ENCODE data around the gene BATF2. TPM values are rescaled to one million over a fixed set of nuclear protein-coding genes. Genes with fewer than 3 reads are reported as not detected.
"Not testable (repeated sequence)": the region's sequence is repeated elsewhere in the genome, so short reads cannot be mapped to it uniquely, and the experiment has no call there.

BATF2 gene
- total RNA-seq, 5 donors from 2014 or later (not counting 1 experiment from before 2014, with no cell fraction given) = 0.09 to 0.26 TPM; not detected in 3

GRCh38 chr11:65008016-65008415, 11.2 kb upstream of the BATF2 start:
- Histone ChIP-seq H3K4me3 (ENCODE audit: control insufficient read depth in 1 of 2, extremely low read depth in 1 of 2, low read length in 1 of 2) (no peak overlapping the region), H3K27ac (ENCODE audit: low read length) (no peak overlapping the region), H3K36me3 (ENCODE audit: control insufficient read depth in 2 of 2, extremely low read depth in 1 of 2, insufficient read depth in 1 of 2, low read length in 1 of 2) (no peaks in the 10 kb centered on the region), H3K4me1 (ENCODE audit: control insufficient read depth in 1 of 2, extremely low read depth in 1 of 2, insufficient read depth in 2 of 2, low read length in 2 of 2) (peaks cover 0 to under 1% of the 10 kb centered on the region in 2 experiments), H3K9me3 (no peaks in the 10 kb centered on the region), H3K27me3 (replicated peaks in 1 of 2; ENCODE audit: control insufficient read depth in 2 of 2, extremely low read depth in 1 of 2, insufficient read depth in 2 of 2, low read length in 1 of 2) (peaks cover 0 to 9% of the 10 kb centered on the region in 2 experiments)
- no peak overlapping the region for H3K4me3 Mint-ChIP-seq
- no peak for ATAC-seq (replicated peaks in 1 of 4)
- no CpG with 5 or more reads among the region's 7 CpGs for WGBS (ENCODE audit: insufficient coverage)
- no peaks in the 10 kb centered on the region for H3K36me3 Mint-ChIP-seq
- H3K9me3 Mint-ChIP-seq = no peaks in the 10 kb centered on the region
- H3K27me3 Mint-ChIP-seq = no peaks in the 10 kb centered on the region
- CTCF ChIA-PET = no interaction called here
- peaks cover 0 to 4% (median 1%) of the 10 kb centered on the region in 3 donors for H3K4me1 Mint-ChIP-seq
- no peak overlapping the region for H3K27ac Mint-ChIP-seq
- POLR2A ChIA-PET = no interaction called here
- no peak for DNase-seq

- POLR2A ChIA-PET; H3K4me1 ChIP-seq (ENCODE audit: control insufficient read depth in 1 of 2, extremely low read depth in 1 of 2, insufficient read depth in 2 of 2, low read length in 2 of 2): not testable (repeated sequence)
Measured at GRCh38 chr11:65003968-65004367, 7.2 kb upstream of the BATF2 start.

GRCh38 chr11:65003282-65003681, 6.5 kb upstream of the BATF2 start:
- Mint-ChIP-seq H3K4me1 (peaks cover 6 to 7% (median 7%) of the 10 kb centered on the region in 3 donors), H3K27ac (no peak overlapping the region), H3K4me3 (no peak overlapping the region), H3K9me3 (no peaks in the 10 kb centered on the region), H3K27me3 (no peaks in the 10 kb centered on the region), H3K36me3 (no peaks in the 10 kb centered on the region)
- Histone ChIP-seq H3K36me3 (ENCODE audit: control insufficient read depth in 2 of 2, extremely low read depth in 1 of 2, insufficient read depth in 1 of 2, low read length in 1 of 2) (no peaks in the 10 kb centered on the region), H3K4me1 (ENCODE audit: control insufficient read depth in 1 of 2, extremely low read depth in 1 of 2, insufficient read depth in 2 of 2, low read length in 2 of 2) (peaks cover 0 to 7% of the 10 kb centered on the region in 2 experiments), H3K9me3 (no peaks in the 10 kb centered on the region), H3K27me3 (replicated peaks in 1 of 2; ENCODE audit: control insufficient read depth in 2 of 2, extremely low read depth in 1 of 2, insufficient read depth in 2 of 2, low read length in 1 of 2) (peaks cover 0 to 22% of the 10 kb centered on the region in 2 experiments), H3K27ac (ENCODE audit: low read length) (no peak overlapping the region), H3K4me3 (ENCODE audit: control insufficient read depth in 1 of 2, extremely low read depth in 1 of 2, low read length in 1 of 2) (no peak overlapping the region)
- ChIA-PET CTCF (no interaction called here), POLR2A (no interaction called here)
- DNase-seq (no peak), ATAC-seq (replicated peaks in 1 of 4) (no peak)
- WGBS (ENCODE audit: insufficient coverage) = 78% methylated on average over 5 of the region's 7 CpGs

More at GRCh38 chr11:65003968-65004367, 7.2 kb upstream of the BATF2 start:
- H3K27ac Mint-ChIP-seq; DNase-seq; H3K4me1 Mint-ChIP-seq; H3K36me3 ChIP-seq (ENCODE audit: control insufficient read depth in 2 of 2, extremely low read depth in 1 of 2, insufficient read depth in 1 of 2, low read length in 1 of 2); H3K27me3 Mint-ChIP-seq; H3K4me3 Mint-ChIP-seq; ATAC-seq (replicated peaks in 1 of 4); CTCF ChIA-PET; H3K36me3 Mint-ChIP-seq; H3K9me3 ChIP-seq; H3K4me3 ChIP-seq (ENCODE audit: control insufficient read depth in 1 of 2, extremely low read depth in 1 of 2, low read length in 1 of 2); H3K9me3 Mint-ChIP-seq; H3K27ac ChIP-seq (ENCODE audit: low read length): not testable (repeated sequence)
- WGBS (ENCODE audit: insufficient coverage) = no CpG with 5 or more reads among the region's 3 CpGs
- peaks cover 0 to 22% of the 10 kb centered on the region in 2 experiments for H3K27me3 ChIP-seq (replicated peaks in 1 of 2; ENCODE audit: control insufficient read depth in 2 of 2, extremely low read depth in 1 of 2, insufficient read depth in 2 of 2, low read length in 1 of 2)

- Mint-ChIP-seq H3K4me3 (no peak overlapping the region), H3K4me1 (peaks cover 8 to 10% (median 9%) of the 10 kb centered on the region in 3 donors), H3K27me3 (no peaks in the 10 kb centered on the region), H3K9me3 (no peaks in the 10 kb centered on the region), H3K36me3 (no peaks in the 10 kb centered on the region), H3K27ac (no peak overlapping the region)
- POLR2A ChIA-PET = no interaction called here
- 93% methylated on average over 4 of the region's 5 CpGs for WGBS (ENCODE audit: insufficient coverage)
- no peak for ATAC-seq (replicated peaks in 1 of 4)
- DNase-seq = no peak
- Histone ChIP-seq H3K4me3 (ENCODE audit: control insufficient read depth in 1 of 2, extremely low read depth in 1 of 2, low read length in 1 of 2) (no peak overlapping the region), H3K4me1 (ENCODE audit: control insufficient read depth in 1 of 2, extremely low read depth in 1 of 2, insufficient read depth in 2 of 2, low read length in 2 of 2) (peaks cover 0 to 7% of the 10 kb centered on the region in 2 experiments), H3K27me3 (replicated peaks in 1 of 2; ENCODE audit: control insufficient read depth in 2 of 2, extremely low read depth in 1 of 2, insufficient read depth in 2 of 2, low read length in 1 of 2) (peaks cover 0 to 22% of the 10 kb centered on the region in 2 experiments), H3K27ac (ENCODE audit: low read length) (no peak overlapping the region), H3K9me3 (no peaks in the 10 kb centered on the region), H3K36me3 (ENCODE audit: control insufficient read depth in 2 of 2, extremely low read depth in 1 of 2, insufficient read depth in 1 of 2, low read length in 1 of 2) (no peaks in the 10 kb centered on the region)
- CTCF ChIA-PET = no interaction called here
Measured at GRCh38 chr11:65002706-65003105, 5.9 kb upstream of the BATF2 start.

- CTCF ChIA-PET = interaction anchor here in 1 of 2 donors (0.6 kb wide), 1 partner anchor 80 kb away, joined by 4 read pairs; no protein-coding TSS in a partner anchor
- POLR2A ChIA-PET = no interaction called here
Measured at GRCh38 chr11:64999478-64999877, 2.7 kb upstream of the BATF2 start.

GRCh38 chr11:64998690-64999431, 2.1 kb upstream of the BATF2 start:
- H3K4me1 ChIP-seq (ENCODE audit: control insufficient read depth in 1 of 2, extremely low read depth in 1 of 2, insufficient read depth in 2 of 2, low read length in 2 of 2) = peaks cover 0 to 7% of the 10 kb centered on the region in 2 experiments
- no peak for DNase-seq
- H3K27ac ChIP-seq (ENCODE audit: low read length) = no peak overlapping the region
- peak overlapping the region in 1 of 3 donors; percentile 15 for H3K4me3 Mint-ChIP-seq
- H3K27me3 ChIP-seq (replicated peaks in 1 of 2; ENCODE audit: control insufficient read depth in 2 of 2, extremely low read depth in 1 of 2, insufficient read depth in 2 of 2, low read length in 1 of 2) = peaks cover 0 to 42% of the 10 kb centered on the region in 2 experiments
- H3K27me3 Mint-ChIP-seq = peaks cover 1 to 4% of the 10 kb centered on the region in 2 donors
- WGBS (ENCODE audit: insufficient coverage) = 86% methylated on average over 5 of the region's 9 CpGs
- no peaks in the 10 kb centered on the region for H3K36me3 Mint-ChIP-seq
- H3K9me3 ChIP-seq = no peaks in the 10 kb centered on the region
- peak overlapping the region; percentile 41 to 83 for H3K27ac Mint-ChIP-seq
- ChIA-PET CTCF (no interaction called here), POLR2A (no interaction called here)
- no peaks in the 10 kb centered on the region for H3K36me3 ChIP-seq (ENCODE audit: control insufficient read depth in 2 of 2, extremely low read depth in 1 of 2, insufficient read depth in 1 of 2, low read length in 1 of 2)
- no peaks in the 10 kb centered on the region for H3K9me3 Mint-ChIP-seq
- peaks cover 9 to 16% (median 12%) of the 10 kb centered on the region in 3 donors for H3K4me1 Mint-ChIP-seq
- peak in 1 of 4 experiments; percentile 24 for ATAC-seq (replicated peaks in 1 of 4)
- H3K4me3 ChIP-seq (ENCODE audit: control insufficient read depth in 1 of 2, extremely low read depth in 1 of 2, low read length in 1 of 2) = no peak overlapping the region

More at GRCh38 chr11:64999478-64999877, 2.7 kb upstream of the BATF2 start:
- ATAC-seq (replicated peaks in 1 of 4) (no peak), DNase-seq (no peak)
- Mint-ChIP-seq H3K36me3 (no peaks in the 10 kb centered on the region), H3K4me3 (no peak overlapping the region), H3K4me1 (peaks cover 9 to 16% (median 12%) of the 10 kb centered on the region in 3 donors), H3K27ac (no peak overlapping the region), H3K9me3 (no peaks in the 10 kb centered on the region), H3K27me3 (peaks cover 1 to 4% of the 10 kb centered on the region in 2 donors)
- no peaks in the 10 kb centered on the region for H3K36me3 ChIP-seq (ENCODE audit: control insufficient read depth in 2 of 2, extremely low read depth in 1 of 2, insufficient read depth in 1 of 2, low read length in 1 of 2)
- H3K27ac ChIP-seq (ENCODE audit: low read length) = no peak overlapping the region
- no peak overlapping the region for H3K4me3 ChIP-seq (ENCODE audit: control insufficient read depth in 1 of 2, extremely low read depth in 1 of 2, low read length in 1 of 2)
- peaks cover 0 to 7% of the 10 kb centered on the region in 2 experiments for H3K4me1 ChIP-seq (ENCODE audit: control insufficient read depth in 1 of 2, extremely low read depth in 1 of 2, insufficient read depth in 2 of 2, low read length in 2 of 2)
- peaks cover 0 to 37% of the 10 kb centered on the region in 2 experiments for H3K27me3 ChIP-seq (replicated peaks in 1 of 2; ENCODE audit: control insufficient read depth in 2 of 2, extremely low read depth in 1 of 2, insufficient read depth in 2 of 2, low read length in 1 of 2)
- no CpG with 5 or more reads among the region's 1 CpG for WGBS (ENCODE audit: insufficient coverage)
- H3K9me3 ChIP-seq = no peaks in the 10 kb centered on the region
